Neural progenitor cell (in vitro differentiated cells): Measurements from ENCODE around the gene PODNL1.

Source experiments
- EZH2 ChIP-seq: fragments of 200-600 bp; sonication (generic); IDR thresholded peaks from 2 replicates; pipeline ENCODE4 v1.6.1; 2017; ENCODE audit warnings: antibody characterized with exemption, mild to moderate bottlenecking, moderate library complexity
- EZH2phosphoT487 ChIP-seq: fragments of 200-600 bp; sonication (generic); IDR thresholded peaks from 2 replicates; pipeline ENCODE4 v1.6.1; 2017; ENCODE audit warnings: antibody characterized with exemption
- TF ChIP-seq, protein P1 (sequence below): fragments of 200-600 bp; sonication (generic); IDR thresholded peaks from 2 replicates; pipeline ENCODE4 v1.5.1; 2017; ENCODE audit warnings: antibody characterized with exemption, mild to moderate bottlenecking

- TF ChIP-seq EZH2 (no peak), EZH2phosphoT487 (no peak)
- TF ChIP-seq, protein P1, sequence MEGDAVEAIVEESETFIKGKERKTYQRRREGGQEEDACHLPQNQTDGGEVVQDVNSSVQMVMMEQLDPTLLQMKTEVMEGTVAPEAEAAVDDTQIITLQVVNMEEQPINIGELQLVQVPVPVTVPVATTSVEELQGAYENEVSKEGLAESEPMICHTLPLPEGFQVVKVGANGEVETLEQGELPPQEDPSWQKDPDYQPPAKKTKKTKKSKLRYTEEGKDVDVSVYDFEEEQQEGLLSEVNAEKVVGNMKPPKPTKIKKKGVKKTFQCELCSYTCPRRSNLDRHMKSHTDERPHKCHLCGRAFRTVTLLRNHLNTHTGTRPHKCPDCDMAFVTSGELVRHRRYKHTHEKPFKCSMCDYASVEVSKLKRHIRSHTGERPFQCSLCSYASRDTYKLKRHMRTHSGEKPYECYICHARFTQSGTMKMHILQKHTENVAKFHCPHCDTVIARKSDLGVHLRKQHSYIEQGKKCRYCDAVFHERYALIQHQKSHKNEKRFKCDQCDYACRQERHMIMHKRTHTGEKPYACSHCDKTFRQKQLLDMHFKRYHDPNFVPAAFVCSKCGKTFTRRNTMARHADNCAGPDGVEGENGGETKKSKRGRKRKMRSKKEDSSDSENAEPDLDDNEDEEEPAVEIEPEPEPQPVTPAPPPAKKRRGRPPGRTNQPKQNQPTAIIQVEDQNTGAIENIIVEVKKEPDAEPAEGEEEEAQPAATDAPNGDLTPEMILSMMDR, result no peak
Observed at GRCh38 chr19:13955662-13956364, 17.6 kb upstream of the PODNL1 start.
